Stimulated activated naive CD4-positive, alpha-beta T cell treated with Interleukin-2 at 50 U/mL for 16 hours (primary cell): ENCODE results near the gene THY1.

Experiments used
- DNase-seq: peaks from one replicate; lab custom pipeline; 2025; lab: John Stamatoyannopoulos, UW

The THY1 gene

DNA sequence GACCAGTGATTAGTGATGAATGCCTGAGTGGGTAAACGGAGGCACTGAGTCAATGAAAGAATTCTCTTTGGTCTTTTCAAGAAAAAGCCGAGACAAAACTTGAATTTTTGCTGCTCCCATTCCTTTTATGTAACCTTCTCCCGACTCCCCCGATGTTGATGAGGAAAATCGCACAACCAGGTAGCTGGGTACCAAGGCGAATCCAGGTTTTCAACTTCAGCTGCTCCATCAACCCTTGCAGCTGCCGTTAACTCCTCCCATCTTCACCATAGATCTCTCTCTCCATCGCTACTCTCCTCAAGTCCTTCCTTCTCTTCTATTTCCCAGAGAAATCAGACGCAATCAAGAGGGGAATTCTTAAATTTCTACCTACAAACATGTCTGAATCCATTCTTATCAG, 40.9 kb downstream of the THY1 start:
- DNase-seq = no peak

DNA sequence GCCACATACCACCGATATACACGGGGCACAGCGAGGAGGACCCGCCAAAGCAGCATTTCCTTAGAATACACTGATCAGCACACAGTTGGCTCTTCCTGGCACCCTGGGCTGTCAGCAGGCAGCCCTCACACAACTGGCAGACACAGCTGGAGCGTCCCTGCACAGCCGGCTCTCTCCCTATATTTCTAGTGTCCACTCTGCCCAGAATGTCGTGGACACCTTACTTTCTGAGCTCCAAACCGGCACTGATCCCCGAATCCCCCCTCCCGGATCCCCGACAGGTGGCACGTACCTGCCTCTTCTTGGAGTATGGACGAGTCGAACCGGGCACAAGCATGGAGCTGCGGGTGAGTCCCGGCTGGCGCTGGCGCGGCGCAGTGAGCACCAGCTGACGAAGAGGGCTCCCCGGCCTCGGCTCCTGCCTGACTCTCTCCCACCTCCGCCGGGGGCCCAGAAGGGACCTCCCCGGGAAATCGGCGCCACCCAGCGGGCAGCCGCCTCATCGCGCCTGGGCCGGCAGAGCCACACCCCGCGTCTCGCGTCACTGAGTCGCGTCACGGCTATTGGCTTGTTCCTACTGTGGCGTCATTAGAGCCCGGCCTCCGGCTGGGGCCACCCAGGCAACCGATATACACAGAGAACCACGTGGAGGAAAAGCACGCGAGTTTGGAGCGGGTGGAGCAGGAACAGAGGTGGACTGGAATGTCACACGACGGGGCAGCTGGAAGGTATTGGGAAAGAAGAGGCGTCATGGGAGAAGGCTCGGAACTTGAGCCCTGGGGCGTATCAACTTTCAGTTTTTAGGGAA, 41.6 kb downstream of the THY1 start, which contains the start of gene USP2:
Gene USP2 (minus strand): TSS at position 510 of the 808 bp plus-strand sequence. CDS start 8,210 bp downstream, outside the sequence.
- DNase-seq = peak; percentile 94

DNA sequence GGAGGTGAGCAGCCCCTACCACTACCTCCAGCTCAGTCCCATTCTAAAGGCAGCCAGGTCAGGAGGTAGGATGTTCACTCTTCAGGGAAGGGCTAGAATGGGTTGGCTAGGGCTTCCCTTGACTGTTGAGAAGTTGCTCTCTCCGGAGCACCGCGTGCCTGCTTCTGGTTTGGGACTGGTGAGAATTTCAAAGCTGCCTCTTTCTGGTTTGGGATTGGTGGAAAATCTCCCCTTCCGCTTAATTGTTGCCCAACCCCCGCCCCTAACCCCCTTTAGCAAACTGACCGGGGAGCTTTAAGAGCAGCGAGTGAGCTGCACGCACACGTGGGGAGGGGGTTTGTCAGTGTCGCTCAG, 42.2 kb downstream of the THY1 start:
- DNase-seq = no peak

- DNase-seq = no peak
Observed at GRCh38 chr11:119380160-119380826, 42.7 kb downstream of the THY1 start.

- DNase-seq = no peak
Observed at GRCh38 chr11:119378851-119379465, 44.0 kb downstream of the THY1 start.

- no peak for DNase-seq
Observed at GRCh38 chr11:119377961-119378667, 44.9 kb downstream of the THY1 start.

GRCh38 chr11:119377112-119377901, 45.7 kb downstream of the THY1 start:
- DNase-seq = no peak

- DNase-seq = no peak
Observed at GRCh38 chr11:119376197-119376847, 46.6 kb downstream of the THY1 start.

DNA sequence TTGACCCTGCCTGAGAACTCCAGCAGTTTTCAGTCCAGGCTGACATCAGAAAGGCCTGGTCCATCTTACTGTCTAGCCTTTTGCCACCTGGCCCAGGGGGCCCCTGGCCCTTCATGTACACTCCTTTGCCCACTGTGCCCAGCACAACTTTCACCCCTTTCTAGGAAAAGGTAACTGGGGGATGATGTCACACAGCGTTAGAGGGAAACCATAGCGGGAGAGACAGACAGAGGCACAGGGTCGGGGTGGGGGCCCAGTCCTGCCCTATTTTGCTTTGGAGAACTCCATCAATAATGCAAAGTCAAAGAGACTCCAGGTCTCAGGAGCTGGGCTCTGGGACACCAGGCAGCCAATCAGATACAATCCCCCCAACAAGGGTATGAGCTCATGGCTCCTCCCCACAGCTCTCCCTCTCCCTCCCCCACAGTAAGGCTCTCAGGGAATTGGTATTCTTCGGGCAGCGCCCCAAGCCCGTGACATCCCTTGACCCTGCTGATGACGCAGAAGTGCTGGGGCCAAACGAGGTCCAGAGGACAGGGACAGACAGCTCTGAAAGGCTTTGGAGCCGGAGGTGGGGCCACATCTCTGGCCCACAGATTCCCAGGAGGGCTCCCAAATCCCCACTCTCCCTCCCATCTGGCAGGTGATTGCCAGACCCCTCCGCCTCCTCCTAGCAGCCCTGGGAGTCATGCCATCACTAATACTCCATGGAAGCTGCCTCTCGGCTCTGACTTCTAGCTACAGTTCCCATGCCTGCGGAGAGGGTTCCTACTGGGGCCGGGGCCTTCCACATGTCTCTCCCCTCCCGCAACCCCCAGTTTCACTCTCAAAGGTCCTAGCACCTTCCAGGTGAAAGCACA, 47.4 kb downstream of the THY1 start:
- no peak for DNase-seq

DNA sequence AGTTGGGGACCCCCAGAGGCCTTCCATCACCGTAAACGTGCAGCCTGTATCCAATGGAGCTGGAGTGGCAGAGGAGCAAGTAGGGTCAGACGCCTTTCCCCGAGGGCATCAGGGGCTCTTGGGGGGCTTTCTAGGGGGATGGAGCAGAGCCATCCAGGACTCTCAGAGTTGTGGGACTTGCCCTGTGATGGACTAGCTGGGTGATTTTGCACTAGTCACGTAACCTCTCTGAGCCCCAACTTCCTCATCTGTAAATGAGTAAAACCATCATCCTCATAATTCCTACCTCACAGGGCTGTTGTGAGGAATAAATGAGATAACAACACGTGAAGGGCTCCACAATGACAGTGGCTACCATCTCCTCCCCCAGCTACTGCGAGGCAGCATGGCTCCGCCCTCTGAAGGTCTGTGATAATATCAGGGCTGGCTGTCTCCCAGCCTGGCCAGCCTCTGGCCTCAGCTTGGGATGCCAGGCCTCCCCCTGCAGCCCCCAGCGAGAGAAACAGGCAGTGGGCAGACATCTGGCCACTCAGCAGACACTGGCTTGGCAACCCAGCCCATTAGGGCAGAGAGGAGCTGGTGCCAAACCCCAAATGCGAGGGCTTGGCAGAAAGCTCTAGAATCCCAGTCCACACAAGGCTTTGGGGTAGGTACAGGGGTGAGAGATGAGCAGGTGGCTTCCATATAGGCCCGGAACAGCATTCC, 48.2 kb downstream of the THY1 start:
- no peak for DNase-seq

DNA sequence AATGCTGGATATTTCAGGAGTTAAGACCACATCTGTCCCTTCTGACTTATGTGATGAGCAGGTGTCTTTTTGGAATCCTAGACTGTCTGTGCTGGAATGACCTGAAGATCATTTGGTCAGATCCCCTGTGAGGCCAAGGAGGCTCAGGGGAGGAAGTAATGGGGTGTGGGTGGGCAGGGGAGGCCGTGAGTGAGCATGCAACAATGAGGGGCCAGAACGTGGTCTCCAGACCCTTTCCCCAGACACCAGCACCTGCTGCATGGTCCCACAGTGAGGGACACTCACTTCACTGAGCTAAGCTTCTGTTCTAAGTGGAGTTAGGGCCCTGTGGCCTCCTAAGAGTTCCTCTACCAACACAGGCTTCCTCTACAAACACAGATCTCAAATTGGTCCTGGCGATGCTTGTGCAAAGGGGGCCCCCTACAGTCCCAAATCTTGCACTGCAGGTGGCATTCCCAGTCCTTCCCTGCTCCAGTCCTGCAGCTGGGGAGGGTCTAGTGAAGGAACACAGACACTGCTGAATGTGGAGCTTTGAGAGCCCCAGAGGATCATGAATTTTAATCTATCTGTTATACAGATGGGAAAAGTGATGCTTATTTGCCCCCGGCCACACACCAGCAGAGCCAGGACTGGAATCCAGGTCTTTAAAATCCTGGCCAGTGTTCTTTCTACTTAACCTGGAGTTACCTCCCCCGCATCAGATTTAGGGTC, 48.9 kb downstream of the THY1 start:
- no peak for DNase-seq

GRCh38 chr11:119373059-119373920, 49.7 kb downstream of the THY1 start:
- DNase-seq = no peak

DNA sequence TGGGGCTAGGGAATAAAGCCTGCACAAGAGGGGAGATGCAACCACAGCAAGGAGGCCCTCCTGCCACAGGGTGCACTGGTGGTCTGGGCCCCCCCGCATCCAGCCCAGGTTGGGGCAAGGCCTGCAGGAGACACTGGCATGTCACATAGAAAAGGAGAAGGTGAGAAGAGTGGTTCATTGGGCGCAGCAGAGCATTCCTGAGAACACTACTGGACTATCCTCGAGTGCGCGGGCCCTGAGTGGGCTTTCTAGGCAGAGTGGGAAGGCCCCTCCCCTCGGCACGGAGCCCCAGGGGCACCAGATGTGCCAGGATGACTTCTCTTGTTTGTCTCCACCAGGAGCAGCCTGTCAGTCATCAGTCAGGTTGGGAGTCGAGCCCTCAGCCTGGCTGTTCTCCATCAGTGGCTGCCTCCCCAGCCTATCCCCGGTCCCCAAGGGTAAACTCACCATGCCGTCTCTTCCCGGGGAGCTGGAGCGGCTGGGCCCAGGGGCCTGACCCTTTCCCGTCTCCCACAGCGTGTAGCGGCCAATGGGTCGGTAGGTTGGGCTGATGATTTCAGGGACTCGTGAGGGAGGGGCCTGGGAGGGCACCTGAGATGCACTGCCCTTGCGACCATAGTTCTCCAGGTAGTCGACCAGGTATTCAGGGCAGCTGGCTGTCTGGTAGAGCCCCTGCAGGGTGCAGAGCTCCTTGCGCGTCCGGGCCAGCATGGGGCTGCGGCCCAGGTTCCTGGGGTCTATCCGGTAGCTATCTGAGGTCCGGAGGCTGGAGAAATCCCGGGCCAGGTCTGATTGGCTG, 50.5 kb downstream of the THY1 start:
- DNase-seq = no peak

DNA sequence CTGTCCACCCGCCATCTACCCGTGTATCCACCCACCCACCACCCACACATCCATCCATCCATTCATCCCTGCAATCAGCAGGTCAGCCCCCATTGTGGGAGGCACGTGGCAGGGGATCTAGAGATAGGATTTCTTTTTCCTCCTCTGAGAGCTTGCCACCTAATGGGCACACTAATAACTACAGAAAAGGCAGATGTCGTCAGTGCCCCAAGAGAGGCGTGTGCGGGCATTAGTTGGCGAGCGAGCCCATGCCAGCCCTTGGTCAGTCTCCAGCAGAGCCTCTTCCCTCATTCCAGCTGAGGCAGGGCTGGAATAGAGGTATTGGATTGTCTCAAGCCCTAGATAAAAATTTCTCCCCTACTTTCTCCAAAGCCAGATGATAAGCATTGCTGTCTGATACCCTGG, 51.2 kb downstream of the THY1 start:
- no peak for DNase-seq

DNA sequence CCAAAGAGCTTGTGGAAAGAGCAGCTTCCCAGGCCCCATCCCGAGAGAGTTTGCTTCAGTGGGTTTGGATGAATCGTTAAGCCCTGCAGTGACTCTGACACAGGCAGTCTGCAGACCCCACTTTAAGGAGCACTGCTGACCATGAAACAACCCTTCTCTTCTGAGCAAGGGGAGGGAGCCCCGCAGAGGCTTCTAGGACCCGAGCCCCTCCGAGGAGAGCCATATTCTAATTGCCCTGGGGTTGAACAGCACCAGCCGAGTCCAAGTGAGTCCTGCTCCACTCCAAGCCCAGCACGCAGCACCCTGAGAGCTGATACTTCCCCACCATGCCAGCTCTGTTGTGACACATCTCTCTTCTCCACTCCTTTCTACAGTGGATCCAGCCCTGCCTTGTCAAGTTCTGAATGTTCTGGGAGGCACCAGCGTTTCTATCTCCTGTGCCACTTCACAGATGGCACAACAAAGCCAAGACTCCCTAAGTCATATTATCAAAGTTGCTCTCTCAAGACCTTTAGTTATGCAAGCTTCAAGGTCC, 51.8 kb downstream of the THY1 start:
- no peak for DNase-seq

- DNase-seq = no peak
Observed at GRCh38 chr11:119370486-119371046, 52.4 kb downstream of the THY1 start.
